ENCODE data around the gene DMP1.
"Not testable (repeated sequence)": the region's sequence is repeated elsewhere in the genome, so short reads cannot be mapped to it uniquely, and the experiment has no call there.

The DMP1 gene

GRCh38 chr4:87688316-87688715, 38.2 kb downstream of the DMP1 start:
- DNase-seq = no peak

GRCh38 chr4:87690947-87691346, 40.9 kb downstream of the DMP1 start:
- not testable (repeated sequence) for DNase-seq

GRCh38 chr4:87692060-87692459, 42.0 kb downstream of the DMP1 start:
- not testable (repeated sequence) for DNase-seq

DNA sequence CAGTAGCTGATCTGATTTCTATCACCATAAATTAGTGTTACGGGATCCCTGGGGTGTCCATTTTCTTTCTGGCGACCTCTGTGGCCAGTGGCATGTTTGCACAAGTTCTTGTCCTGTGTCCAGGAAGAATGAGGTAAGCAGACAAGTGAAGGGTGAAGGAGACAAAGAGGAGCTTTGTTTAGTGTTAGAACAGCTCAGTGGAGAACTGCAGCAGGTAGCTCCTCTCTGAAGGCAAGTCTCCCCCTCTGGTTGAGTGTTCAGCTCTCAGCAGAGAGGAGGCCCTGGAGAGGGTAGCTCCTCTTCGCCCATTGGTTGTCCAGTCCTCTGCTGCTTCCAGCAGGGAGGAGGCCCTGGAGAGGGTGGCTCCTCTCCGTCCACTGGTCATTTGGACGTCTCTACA, 47.2 kb downstream of the DMP1 start:
- no peak for DNase-seq

GRCh38 chr4:87697945-87698344, 47.9 kb downstream of the DMP1 start:
- DNase-seq = no peak

DNA sequence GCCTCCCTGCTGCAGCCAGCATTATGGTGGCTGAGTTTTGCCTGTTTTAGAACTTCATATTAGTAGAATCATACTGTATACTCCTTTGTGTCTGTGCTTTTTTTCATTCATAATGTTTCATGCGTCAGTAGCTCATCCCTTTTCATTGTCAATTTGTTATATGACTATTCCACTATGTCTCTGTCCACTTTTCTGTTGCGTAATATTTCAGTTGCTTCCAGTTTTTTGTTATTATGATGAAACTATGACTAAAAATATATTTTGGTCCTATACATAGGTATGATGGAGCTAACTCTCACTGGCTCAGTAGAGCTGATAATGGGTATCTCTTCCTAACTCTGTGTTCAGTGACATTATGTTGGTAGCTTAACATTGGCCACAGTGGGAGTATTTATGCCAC, 48.3 kb downstream of the DMP1 start:
- no peak for DNase-seq

DNA sequence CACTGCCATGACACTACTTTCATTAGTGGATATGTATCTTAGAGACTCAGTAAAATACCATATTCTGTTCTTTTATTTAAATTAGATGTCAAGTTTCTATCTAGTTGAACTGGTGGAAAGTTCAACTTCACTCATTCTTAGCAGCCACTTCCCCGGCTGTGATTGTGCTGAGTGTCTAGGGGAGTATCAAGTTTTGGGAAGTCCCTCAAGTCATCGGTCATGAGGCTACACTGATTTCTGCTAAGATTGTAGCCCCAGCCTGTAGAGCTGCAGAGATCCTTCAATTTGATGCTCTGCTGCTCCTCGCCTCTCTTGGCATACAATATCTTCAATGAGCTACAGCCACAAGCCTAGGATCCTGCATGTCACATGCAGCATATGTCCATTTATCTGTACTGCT, 53.9 kb downstream of the DMP1 start:
- no peak for DNase-seq

DNA sequence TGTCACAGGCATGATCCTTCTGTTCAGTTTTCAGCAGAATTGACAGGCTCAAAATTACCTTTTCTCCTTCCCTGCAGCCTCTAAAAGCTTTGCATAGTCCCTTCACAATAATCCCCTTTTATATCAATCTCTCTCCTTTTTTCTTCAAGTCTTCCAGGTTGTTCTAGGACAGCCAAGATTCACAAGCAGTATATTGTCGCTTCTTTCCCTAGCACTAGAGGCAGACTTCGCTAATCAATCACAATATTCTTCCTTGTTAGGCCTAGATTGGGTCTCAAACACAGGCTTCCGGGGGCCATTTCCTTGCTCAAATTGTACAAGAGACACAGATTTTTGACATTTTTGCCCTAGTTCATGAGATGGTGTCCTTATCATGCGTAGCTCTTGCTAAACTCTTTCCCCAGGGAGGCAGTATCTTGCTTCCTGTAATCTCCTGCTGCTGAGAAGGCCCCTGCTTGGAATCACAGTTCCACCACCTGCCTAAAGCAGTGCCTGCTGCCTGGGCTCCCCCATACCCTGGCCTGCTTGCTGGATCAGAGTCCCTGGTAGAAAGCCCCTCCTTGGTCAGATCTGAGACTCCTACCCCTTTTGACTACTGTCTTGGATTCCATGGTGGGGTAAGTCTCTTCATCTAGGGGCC, 57.3 kb downstream of the DMP1 start:
- DNase-seq = no peak
